ENCODE data around the gene CD52.

GRCh38 chr1:26317146-26317545, 612 bp upstream of the CD52 start:
- TF ChIP-seq POLR2A (IDR thresholded peaks at IDR 0.05; ENCODE audit: low read length) (no peak), GATA1 (IDR thresholded peaks at IDR 0.05; ENCODE audit: low read depth, low read length) (no peak)

Measured in erythroblast (primary cell).